ENCODE measurements around the gene HMGCR.

The HMGCR gene

DNA sequence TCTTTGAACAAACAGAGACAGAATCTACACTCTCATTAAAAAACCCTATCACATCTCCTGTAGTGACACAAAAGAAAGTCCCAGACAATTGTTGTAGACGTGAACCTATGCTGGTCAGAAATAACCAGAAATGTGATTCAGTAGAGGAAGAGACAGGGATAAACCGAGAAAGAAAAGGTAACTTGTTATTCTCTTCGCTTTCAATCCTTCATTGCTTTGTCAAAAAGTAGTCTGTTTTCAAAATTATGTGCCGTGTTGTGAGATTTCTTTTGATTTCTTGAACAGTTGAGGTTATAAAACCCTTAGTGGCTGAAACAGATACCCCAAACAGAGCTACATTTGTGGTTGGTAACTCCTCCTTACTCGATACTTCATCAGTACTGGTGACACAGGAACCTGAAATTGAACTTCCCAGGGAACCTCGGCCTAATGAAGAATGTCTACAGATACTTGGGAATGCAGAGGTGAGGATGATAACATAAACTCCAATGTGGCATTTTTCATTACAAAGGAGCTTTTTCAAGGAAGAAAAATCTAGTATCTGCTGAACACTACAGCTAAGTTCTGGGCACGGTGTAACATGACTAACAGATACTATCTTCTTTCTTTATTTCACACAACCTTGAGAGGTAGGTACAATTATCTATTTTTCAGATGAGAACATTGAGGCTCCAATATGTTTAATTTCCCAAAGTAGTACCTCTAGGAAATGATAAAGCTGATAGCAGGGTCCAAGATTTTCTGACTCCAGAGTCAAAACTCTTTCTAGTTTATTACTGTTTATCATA is 14.3 kb downstream of the HMGCR start:
- TF ChIP-seq EZH2 (IDR thresholded peaks at IDR 0.05; ENCODE audit: borderline replicate concordance, low read length): no peak
- Histone ChIP-seq H3K36me3 (ENCODE audit: insufficient read depth, low read length) (peaks cover 96% of the 10 kb centered on the region), H3K4me2 (ENCODE audit: low read length) (no peak overlapping the region), H3K9me3 (ENCODE audit: low read length) (no peaks in the 10 kb centered on the region), H4K20me1 (ENCODE audit: insufficient read depth, low read length) (peaks cover 3% of the 10 kb centered on the region; the same call in 1 of the 2 replicates), H2AFZ (ENCODE audit: low read length) (no peak overlapping the region), H3K9me2 (ENCODE audit: low read depth, low read length) (no peaks in the 10 kb centered on the region), H3K4me1 (ENCODE audit: insufficient read depth, low read length, severe bottlenecking) (no peaks in the 10 kb centered on the region), H3F3A (ENCODE audit: insufficient read depth, low read length) (no peaks in the 10 kb centered on the region), H3K27me3 (ENCODE audit: insufficient read depth, low read length) (no peaks in the 10 kb centered on the region), H3K4me3 (ENCODE audit: low read depth, low read length, poor library complexity, severe bottlenecking) (no peak overlapping the region), H3K9ac (ENCODE audit: low read length) (no peak overlapping the region), H3K79me2 (ENCODE audit: insufficient read depth, low read length) (no peaks in the 10 kb centered on the region), H3K27ac (ENCODE audit: low read depth, low read length, poor library complexity, severe bottlenecking) (no peak overlapping the region)

DNA sequence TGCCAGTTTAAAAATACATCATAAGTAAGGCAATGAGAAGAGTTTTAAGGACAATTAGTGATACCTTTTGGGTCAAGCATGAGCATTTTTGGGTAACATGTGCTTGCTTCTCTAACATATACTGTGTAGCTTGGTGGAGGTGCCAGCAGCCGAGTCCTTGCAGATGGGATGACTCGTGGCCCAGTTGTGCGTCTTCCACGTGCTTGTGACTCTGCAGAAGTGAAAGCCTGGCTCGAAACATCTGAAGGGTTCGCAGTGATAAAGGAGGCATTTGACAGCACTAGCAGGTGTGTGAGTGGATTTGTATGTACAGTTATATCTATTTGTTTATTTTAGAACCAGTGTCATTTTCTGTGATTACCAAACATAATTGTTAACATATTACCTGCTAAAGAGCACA is 18.2 kb downstream of the HMGCR start:
- H3K27ac ChIP-seq (ENCODE audit: low read depth, low read length, poor library complexity, severe bottlenecking): no peak overlapping the region
- TF ChIP-seq EZH2 (IDR thresholded peaks at IDR 0.05; ENCODE audit: borderline replicate concordance, low read length): no peak
- TF ChIP-seq, protein P1, sequence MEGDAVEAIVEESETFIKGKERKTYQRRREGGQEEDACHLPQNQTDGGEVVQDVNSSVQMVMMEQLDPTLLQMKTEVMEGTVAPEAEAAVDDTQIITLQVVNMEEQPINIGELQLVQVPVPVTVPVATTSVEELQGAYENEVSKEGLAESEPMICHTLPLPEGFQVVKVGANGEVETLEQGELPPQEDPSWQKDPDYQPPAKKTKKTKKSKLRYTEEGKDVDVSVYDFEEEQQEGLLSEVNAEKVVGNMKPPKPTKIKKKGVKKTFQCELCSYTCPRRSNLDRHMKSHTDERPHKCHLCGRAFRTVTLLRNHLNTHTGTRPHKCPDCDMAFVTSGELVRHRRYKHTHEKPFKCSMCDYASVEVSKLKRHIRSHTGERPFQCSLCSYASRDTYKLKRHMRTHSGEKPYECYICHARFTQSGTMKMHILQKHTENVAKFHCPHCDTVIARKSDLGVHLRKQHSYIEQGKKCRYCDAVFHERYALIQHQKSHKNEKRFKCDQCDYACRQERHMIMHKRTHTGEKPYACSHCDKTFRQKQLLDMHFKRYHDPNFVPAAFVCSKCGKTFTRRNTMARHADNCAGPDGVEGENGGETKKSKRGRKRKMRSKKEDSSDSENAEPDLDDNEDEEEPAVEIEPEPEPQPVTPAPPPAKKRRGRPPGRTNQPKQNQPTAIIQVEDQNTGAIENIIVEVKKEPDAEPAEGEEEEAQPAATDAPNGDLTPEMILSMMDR (IDR thresholded peaks at IDR 0.05; ENCODE audit: low read length): no peak
- no peaks in the 10 kb centered on the region for H3F3A ChIP-seq (ENCODE audit: insufficient read depth, low read length)
- H3K36me3 ChIP-seq (ENCODE audit: insufficient read depth, low read length): peaks cover 97% of the 10 kb centered on the region
- H3K9me3 ChIP-seq (ENCODE audit: low read length): no peaks in the 10 kb centered on the region
- no peaks in the 10 kb centered on the region for H3K27me3 ChIP-seq (ENCODE audit: insufficient read depth, low read length)
- H3K4me1 ChIP-seq (ENCODE audit: insufficient read depth, low read length, severe bottlenecking): no peaks in the 10 kb centered on the region
- no peaks in the 10 kb centered on the region for H3K9me2 ChIP-seq (ENCODE audit: low read depth, low read length)
- no peak overlapping the region for H3K9ac ChIP-seq (ENCODE audit: low read length)
- no peaks in the 10 kb centered on the region for H4K20me1 ChIP-seq (ENCODE audit: insufficient read depth, low read length)
- no peak overlapping the region for H3K4me3 ChIP-seq (ENCODE audit: low read depth, low read length, poor library complexity, severe bottlenecking)
- H3K4me2 ChIP-seq (ENCODE audit: low read length): no peak overlapping the region
- H2AFZ ChIP-seq (ENCODE audit: low read length): no peak overlapping the region
- H3K79me2 ChIP-seq (ENCODE audit: insufficient read depth, low read length): no peaks in the 10 kb centered on the region

DNA sequence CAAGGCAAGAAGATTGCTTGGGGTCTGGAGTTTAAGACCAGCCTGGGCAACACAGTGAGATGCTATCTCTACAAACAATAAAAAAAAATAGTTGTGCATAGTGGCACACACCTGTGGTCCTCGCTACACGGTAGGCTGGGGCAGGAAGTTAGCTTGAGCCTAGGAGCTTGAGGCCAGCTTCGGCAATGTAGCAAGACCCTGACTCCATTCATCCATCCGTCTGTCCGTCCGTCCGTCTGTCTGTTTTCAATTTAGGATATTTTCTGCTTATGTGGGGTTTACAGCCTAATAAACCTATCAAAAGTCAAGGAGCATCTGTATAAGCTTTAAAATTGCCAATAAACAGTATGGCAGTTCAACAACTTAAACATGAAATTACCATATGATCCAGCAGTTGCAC is 19.7 kb downstream of the HMGCR start:
- Histone ChIP-seq H4K20me1 (ENCODE audit: insufficient read depth, low read length) (no peaks in the 10 kb centered on the region), H3K9me2 (ENCODE audit: low read depth, low read length) (no peaks in the 10 kb centered on the region), H3K4me2 (ENCODE audit: low read length) (no peak overlapping the region), H3K27ac (ENCODE audit: low read depth, low read length, poor library complexity, severe bottlenecking) (no peak overlapping the region), H3K4me1 (ENCODE audit: insufficient read depth, low read length, severe bottlenecking) (no peaks in the 10 kb centered on the region), H3K36me3 (ENCODE audit: insufficient read depth, low read length) (peaks cover 97% of the 10 kb centered on the region), H3K4me3 (ENCODE audit: low read depth, low read length, poor library complexity, severe bottlenecking) (no peak overlapping the region), H3K27me3 (ENCODE audit: insufficient read depth, low read length) (no peaks in the 10 kb centered on the region), H3K9me3 (ENCODE audit: low read length) (no peaks in the 10 kb centered on the region), H3K9ac (ENCODE audit: low read length) (no peak overlapping the region), H3F3A (ENCODE audit: insufficient read depth, low read length) (peaks cover 3% of the 10 kb centered on the region; the same call in 1 of the 2 replicates), H2AFZ (ENCODE audit: low read length) (no peak overlapping the region), H3K79me2 (ENCODE audit: insufficient read depth, low read length) (no peaks in the 10 kb centered on the region)
- TF ChIP-seq EZH2 (IDR thresholded peaks at IDR 0.05; ENCODE audit: borderline replicate concordance, low read length): no peak
- TF ChIP-seq, protein P1 (IDR thresholded peaks at IDR 0.05; ENCODE audit: low read length): no peak

DNA sequence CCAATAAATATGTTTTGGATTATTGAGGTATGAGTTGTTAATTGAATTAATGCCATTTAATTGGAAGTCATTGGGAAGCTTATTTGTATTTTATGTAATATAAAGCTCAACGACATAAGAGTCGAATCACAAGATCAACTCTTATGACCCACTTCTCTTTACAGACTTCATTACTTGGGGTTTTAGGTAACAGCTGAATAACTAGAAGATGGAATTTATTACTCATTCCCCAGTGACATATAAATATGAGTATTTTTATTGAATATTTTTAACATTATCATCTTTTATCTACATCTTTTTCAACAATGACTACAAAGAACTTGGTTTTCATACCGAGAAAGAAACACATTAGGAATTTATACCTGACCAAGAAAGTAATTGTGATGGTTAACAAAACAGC is 21.1 kb downstream of the HMGCR start:
- Histone ChIP-seq H3K9ac (ENCODE audit: low read length) (no peak overlapping the region), H3K36me3 (ENCODE audit: insufficient read depth, low read length) (peaks cover 98% of the 10 kb centered on the region), H4K20me1 (ENCODE audit: insufficient read depth, low read length) (no peaks in the 10 kb centered on the region), H3K4me3 (ENCODE audit: low read depth, low read length, poor library complexity, severe bottlenecking) (no peak overlapping the region), H3K4me1 (ENCODE audit: insufficient read depth, low read length, severe bottlenecking) (no peaks in the 10 kb centered on the region), H3K27me3 (ENCODE audit: insufficient read depth, low read length) (no peaks in the 10 kb centered on the region), H2AFZ (ENCODE audit: low read length) (no peak overlapping the region), H3K79me2 (ENCODE audit: insufficient read depth, low read length) (no peaks in the 10 kb centered on the region), H3K4me2 (ENCODE audit: low read length) (no peak overlapping the region), H3K9me2 (ENCODE audit: low read depth, low read length) (no peaks in the 10 kb centered on the region), H3K27ac (ENCODE audit: low read depth, low read length, poor library complexity, severe bottlenecking) (no peak overlapping the region), H3K9me3 (ENCODE audit: low read length) (no peaks in the 10 kb centered on the region), H3F3A (ENCODE audit: insufficient read depth, low read length) (peaks cover 5% of the 10 kb centered on the region; the same call in 1 of the 2 replicates)
- TF ChIP-seq, protein P1 (IDR thresholded peaks at IDR 0.05; ENCODE audit: low read length): no peak
- no peak for TF ChIP-seq EZH2 (IDR thresholded peaks at IDR 0.05; ENCODE audit: borderline replicate concordance, low read length)

Measured in OCI-LY1 (cell line).